GM18508 (cell line): Measurements from ENCODE around the gene GIMD1.
"Not testable (repeated sequence)": the region's sequence is repeated elsewhere in the genome, so short reads cannot be mapped to it uniquely, and the experiment has no call there.

Source experiments
- ATAC-seq: cut with Tn5 transposase; IDR thresholded peaks from one replicate; pipeline ENCODE4 v1.9.1; 2021; ENCODE audit warnings: moderate number of reproducible peaks; ENCODE audit not compliant: insufficient read depth, unreplicated experiment

The GIMD1 gene

DNA sequence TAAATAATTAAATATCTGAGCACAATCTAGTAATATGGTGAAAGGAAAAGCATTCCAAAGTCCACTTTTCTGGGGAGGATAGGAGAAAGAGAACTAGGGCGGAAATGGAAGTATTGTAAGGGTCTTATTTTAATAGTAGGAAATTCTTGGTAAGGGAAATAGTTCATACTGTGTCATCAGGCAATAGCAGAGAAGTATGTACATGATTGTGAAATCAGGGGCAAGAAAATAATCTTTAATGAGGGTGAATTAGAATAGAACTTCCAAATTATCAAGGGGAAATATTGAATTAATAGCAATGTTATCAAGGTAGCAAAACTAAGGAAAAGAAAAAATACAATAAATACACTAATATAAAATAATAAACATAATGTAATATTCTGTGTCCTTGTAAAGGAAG, 14.8 kb downstream of the GIMD1 start:
- no peak for ATAC-seq

GRCh38 chr4:106351016-106351415, 17.6 kb downstream of the GIMD1 start:
- ATAC-seq, result no peak

GRCh38 chr4:106347167-106347566, 21.4 kb downstream of the GIMD1 start:
- ATAC-seq, result no peak

- ATAC-seq, result no peak
Measured at GRCh38 chr4:106344647-106344970, 24.0 kb downstream of the GIMD1 start.

DNA sequence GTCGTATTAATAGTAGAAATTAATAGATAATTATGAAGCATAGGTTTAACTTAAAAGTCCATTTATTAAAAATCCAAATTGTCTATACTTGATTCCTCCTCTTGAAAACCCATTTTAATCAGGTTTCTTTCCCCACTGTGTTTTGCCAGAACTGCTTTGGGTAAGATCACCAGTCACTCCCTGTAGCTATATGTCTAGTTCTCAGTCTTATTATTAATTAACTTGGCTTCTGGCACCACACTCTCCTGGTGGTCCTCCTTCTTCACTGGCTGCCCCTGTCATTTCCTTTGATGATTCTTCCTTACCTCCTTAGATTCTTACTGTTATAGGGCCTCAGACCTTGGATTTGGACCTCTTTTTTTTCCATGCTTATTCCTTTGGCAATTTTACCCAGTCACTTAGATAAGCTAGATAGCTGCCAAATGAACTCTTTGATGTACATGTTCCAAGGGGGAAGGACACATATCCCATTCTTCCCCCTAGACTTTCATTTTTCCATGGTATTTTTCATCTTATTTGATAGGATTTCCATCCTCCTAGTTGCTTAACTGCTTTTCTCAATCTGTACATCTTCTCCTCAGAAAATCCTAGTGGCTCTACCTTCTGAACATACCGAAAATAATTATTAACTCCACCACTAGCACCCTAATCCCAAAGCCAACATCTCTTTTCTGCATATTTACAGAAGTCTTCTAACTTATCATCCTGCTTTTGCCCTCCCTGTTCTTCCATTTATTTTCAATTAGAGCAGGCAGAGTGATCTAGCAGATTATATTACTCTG, 24.5 kb downstream of the GIMD1 start:
- ATAC-seq, result no peak

- no peak for ATAC-seq
Measured at GRCh38 chr4:106340774-106341173, 27.8 kb downstream of the GIMD1 start.

DNA sequence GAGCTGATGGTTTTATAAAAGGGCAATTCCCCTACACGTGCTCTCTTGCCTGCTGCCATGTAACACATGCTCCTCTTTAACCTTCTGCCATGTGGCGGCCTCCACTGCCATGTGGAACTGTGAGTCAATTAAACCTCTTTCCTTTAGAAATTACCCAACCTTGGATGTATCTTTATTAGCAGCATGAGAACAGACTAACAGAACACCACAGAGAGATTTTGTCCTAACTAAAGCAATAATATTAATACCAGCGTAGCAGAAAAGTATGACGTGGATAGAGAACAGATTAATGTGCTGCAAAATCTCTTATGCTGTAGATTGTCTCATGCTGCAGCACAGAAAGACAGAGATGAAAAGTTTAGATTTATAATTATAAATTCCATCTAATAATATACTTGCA, 29.1 kb downstream of the GIMD1 start:
- ATAC-seq, result no peak

- ATAC-seq, result no peak
Measured at GRCh38 chr4:106338671-106339070, 29.9 kb downstream of the GIMD1 start.

GRCh38 chr4:106337916-106338315, 30.7 kb downstream of the GIMD1 start:
- ATAC-seq, result no peak

- ATAC-seq, result no peak
Measured at GRCh38 chr4:106336618-106337017, 32.0 kb downstream of the GIMD1 start.

DNA sequence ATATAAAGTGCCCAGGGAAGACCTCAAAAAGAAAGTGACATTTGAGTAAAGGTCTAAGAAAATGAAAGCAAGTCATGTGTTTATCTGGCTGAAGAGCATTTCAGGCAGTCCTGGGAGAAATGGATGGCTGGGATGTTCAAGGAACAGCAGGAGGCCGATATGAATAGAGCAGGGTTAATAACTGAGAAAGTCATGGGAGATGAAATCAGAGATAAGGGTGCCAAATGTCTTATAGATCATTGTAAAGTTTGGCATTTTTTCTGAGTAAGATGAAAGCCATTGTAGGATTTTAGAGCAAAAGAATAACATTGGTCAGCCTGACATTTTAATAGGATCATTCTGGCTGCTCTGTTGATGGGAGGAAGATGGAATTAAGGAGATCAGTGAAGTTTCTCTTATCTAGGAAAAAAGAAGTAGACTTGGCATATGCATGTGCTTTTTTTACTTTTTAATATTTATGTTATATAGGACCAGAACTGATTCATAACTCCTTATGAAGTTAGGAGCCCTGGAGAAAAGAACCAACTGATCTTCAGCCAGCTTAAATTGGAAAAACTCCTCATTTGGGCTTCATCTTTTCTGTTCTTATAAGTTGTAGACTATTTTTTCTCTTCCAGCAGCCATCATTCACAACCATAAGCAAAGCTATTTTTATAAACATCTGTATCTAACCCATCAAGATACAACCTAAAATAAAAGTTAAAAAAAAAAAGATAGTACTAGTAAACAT, 33.7 kb downstream of the GIMD1 start:
- no peak for ATAC-seq

- ATAC-seq, result no peak
Measured at GRCh38 chr4:106333186-106333585, 35.4 kb downstream of the GIMD1 start.

- peak; percentile 62 for ATAC-seq
Measured at GRCh38 chr4:106329041-106329618, 39.4 kb downstream of the GIMD1 start.

DNA sequence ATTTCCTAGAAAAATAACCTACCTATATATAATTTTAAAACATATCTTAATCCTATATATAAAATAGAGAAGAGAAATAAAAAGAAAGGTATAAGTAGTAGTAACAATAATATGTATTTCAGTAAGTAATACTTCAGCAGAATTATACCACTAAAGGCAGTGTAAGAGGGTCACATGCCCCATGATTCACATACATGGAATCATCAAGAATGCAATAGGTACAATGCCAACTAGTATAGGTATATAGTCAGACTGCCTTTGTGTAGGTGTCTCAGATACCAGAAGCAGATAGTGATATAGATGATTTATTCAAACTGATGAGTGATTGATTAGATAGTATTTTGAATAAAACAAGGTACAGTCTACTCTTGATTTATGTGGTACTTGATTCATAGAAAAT, 42.8 kb downstream of the GIMD1 start:
- no peak for ATAC-seq

DNA sequence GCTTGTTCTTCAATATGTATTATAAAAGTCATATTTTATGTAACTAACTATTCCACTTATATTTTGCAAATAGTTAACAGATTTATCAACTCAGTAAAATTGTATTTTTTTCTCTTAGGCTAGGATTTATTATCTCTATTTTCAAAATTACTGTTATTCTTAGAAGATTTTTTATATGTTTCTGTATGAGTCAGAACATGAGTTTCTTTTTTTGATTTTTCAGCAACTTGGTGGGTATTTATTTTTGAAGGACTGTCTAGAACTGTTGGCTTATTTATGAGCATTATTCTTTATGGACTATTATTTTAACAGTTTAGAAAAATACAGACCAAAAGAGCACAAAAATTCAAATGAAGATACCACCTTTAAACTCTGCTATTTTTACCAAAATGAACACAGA, 45.5 kb downstream of the GIMD1 start:
- ATAC-seq, result no peak

GRCh38 chr4:106321814-106322213, 46.8 kb downstream of the GIMD1 start:
- ATAC-seq, result not testable (repeated sequence)

DNA sequence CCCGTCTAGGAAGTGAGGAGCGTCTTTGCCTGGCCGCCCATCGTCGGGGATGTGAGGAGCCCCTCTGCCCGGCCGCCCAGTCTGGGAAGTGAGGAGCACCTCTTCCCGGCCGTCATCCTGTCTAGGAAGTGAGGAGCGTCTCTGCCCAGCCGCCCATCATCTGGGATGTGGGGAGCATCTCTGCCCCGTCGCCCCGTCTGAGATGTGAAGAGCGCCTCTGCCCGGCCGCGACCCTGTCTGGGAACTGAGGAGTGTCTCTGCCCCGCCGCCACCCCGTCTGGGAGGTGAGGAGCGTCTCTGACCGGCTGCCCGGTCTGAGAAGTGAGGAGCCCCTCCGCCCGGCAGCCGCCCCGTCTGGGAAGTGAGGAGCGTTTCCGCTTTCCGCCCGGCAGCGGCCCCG, 47.4 kb downstream of the GIMD1 start:
- not testable (repeated sequence) for ATAC-seq

- ATAC-seq, result no peak
Measured at GRCh38 chr4:106320235-106320634, 48.3 kb downstream of the GIMD1 start.

DNA sequence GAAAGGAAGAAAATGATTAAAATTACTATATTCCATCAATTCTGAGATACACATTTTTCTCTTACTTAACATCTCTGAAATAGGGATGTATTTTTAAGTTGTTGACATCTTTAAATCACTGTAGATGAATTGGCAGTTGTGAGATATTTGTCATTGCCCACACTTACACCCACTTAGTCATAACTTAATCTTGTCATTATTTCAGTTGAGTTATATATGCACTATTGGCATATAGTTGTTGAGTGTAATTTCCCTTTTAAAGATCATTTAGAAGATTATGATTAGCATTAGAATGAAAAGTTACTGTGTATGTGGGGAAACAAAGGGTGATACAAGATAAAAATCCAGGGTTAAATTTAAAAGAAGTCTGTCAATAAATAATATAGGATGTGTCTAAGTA, 50.1 kb downstream of the GIMD1 start:
- no peak for ATAC-seq

- ATAC-seq, result no peak
Measured at GRCh38 chr4:106317815-106318214, 50.8 kb downstream of the GIMD1 start.

DNA sequence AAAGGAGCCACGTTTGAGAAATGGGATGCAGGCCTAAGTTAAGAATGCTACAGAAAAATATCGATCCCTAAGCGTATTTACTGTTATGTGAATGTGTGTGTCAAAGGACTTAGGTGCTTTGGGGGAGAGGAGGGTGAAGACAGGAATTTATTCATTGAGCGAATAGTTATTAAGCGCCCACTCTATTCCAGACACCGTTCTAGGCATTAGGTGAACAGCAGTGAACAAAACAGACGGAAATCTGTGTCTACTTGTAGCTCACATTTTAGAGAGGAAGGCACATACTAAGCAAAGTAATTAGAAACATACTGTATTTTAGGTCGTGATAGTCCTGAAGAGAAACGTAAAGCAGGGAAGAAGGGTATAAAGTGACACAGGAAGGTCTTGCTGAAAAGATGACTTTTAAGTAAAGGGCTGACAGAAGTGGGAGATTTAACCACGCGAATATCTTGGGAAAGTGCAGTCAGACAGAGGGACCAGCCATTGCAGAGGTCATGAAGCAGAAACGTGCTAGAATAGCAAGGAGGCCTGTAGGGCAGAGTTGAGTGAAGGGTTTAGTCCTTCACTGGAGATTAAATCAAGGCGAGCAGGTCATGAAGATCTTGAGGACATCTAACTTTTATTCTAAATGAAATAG, 51.7 kb downstream of the GIMD1 start:
- no peak for ATAC-seq
